DND-41 (cell line): ENCODE results near the gene CACNA2D3.

ENCODE experiments used
- CTCF ChIP-seq: IDR thresholded peaks from 2 replicates; pipeline ENCODE4 v1.5.1; 2012; ENCODE audit warnings: borderline replicate concordance, low read length, moderate library complexity, mild to moderate bottlenecking; ENCODE audit not compliant: poor library complexity, severe bottlenecking; ENCODE audit errors: extremely low read depth
- EZH2 ChIP-seq: IDR thresholded peaks from 3 replicates; pipeline ENCODE4 v1.6.1; 2012; ENCODE audit warnings: borderline replicate concordance, low read depth, mild to moderate bottlenecking, moderate library complexity, low read length, inconsistent platforms; ENCODE audit not compliant: severe bottlenecking

GRCh38 chr3:54086652-54087405 is 35.5 kb upstream of the CACNA2D3 start:
- TF ChIP-seq EZH2: no peak
- TF ChIP-seq CTCF: no peak
